H9 (cell line): ENCODE measurements around the gene CC2D1A. TPM values are rescaled to one million over a fixed set of nuclear protein-coding genes. Genes with fewer than 3 reads are reported as not detected.

Source experiments
- DNase-seq: peaks from one replicate; pipeline ENCODE4 v3.0.0-alpha.2; 2017
- H2AFZ ChIP-seq: one replicate; pipeline ENCODE4 v1.6.1; 2013; ENCODE audit warnings: mild to moderate bottlenecking, low read length, control low read depth, moderate library complexity
- H2AK5ac ChIP-seq: 2 replicates; pipeline ENCODE4 v1.6.1; 2013; ENCODE audit warnings: low read length, control low read depth, mixed read lengths; ENCODE audit not compliant: insufficient read length
- H2BK120ac ChIP-seq: one replicate; pipeline ENCODE4 v1.6.1; 2013; ENCODE audit warnings: low read depth, mild to moderate bottlenecking, low read length, control low read depth, inconsistent platforms; ENCODE audit not compliant: poor library complexity, severe bottlenecking
- H2BK12ac ChIP-seq: 2 replicates; pipeline ENCODE4 v1.6.1; 2013; ENCODE audit warnings: low read length, control low read depth, mixed read lengths, low read depth; ENCODE audit not compliant: insufficient read length
- H2BK15ac ChIP-seq: 2 replicates; pipeline ENCODE4 v1.6.1; 2013; ENCODE audit warnings: low read depth, low read length, control low read depth
- H2BK20ac ChIP-seq: one replicate; pipeline ENCODE4 v1.6.1; 2013; ENCODE audit warnings: low read depth, mild to moderate bottlenecking, low read length, control low read depth, inconsistent platforms; ENCODE audit not compliant: poor library complexity, severe bottlenecking
- H2BK5ac ChIP-seq: 2 replicates; pipeline ENCODE4 v1.6.1; 2013; ENCODE audit warnings: low read length, control low read depth, mixed read lengths; ENCODE audit not compliant: insufficient read length
- H3K14ac ChIP-seq: 2 replicates; pipeline ENCODE4 v1.6.1; 2013; ENCODE audit warnings: low read length, control low read depth; ENCODE audit not compliant: insufficient read depth
- H3K18ac ChIP-seq: 2 replicates; pipeline ENCODE4 v1.6.1; 2013; ENCODE audit warnings: low read depth, mild to moderate bottlenecking, mixed read lengths, low read length, control low read depth; ENCODE audit not compliant: insufficient read length
- H3K23ac ChIP-seq: 2 replicates; pipeline ENCODE4 v1.6.1; 2013; ENCODE audit warnings: low read length, control low read depth, mixed read lengths, low read depth; ENCODE audit not compliant: insufficient read length
- H3K23me2 ChIP-seq: 2 replicates; pipeline ENCODE4 v1.6.1; 2013; ENCODE audit warnings: low read depth, mild to moderate bottlenecking, mixed read lengths, low read length, control low read depth; ENCODE audit not compliant: insufficient read length, poor library complexity, severe bottlenecking
- H3K27ac ChIP-seq: 2 replicates; pipeline ENCODE4 v1.5.1; 2013; ENCODE audit warnings: low read length, control low read depth, mixed read lengths, low read depth; ENCODE audit not compliant: insufficient read length
- H3K27me3 ChIP-seq: 2 replicates; pipeline ENCODE4 v1.6.1; 2013; ENCODE audit warnings: low read length, control low read depth, inconsistent platforms; ENCODE audit not compliant: insufficient read depth
- H3K4ac ChIP-seq: 2 replicates; pipeline ENCODE4 v1.6.1; 2013; ENCODE audit warnings: low read depth, mild to moderate bottlenecking, control low read depth, inconsistent platforms, low read length, moderate library complexity
- H3K4me1 ChIP-seq: 2 replicates; pipeline ENCODE4 v1.6.1; 2013; ENCODE audit warnings: low read length, control low read depth, inconsistent platforms; ENCODE audit not compliant: insufficient read depth
- H3K4me2 ChIP-seq: 2 replicates; pipeline ENCODE4 v1.6.1; 2013; ENCODE audit warnings: low read length, control low read depth, mixed read lengths; ENCODE audit not compliant: insufficient read length, insufficient read depth
- H3K56ac ChIP-seq: 2 replicates; pipeline ENCODE4 v1.6.1; 2013; ENCODE audit warnings: low read depth, mild to moderate bottlenecking, mixed read lengths, low read length, control low read depth; ENCODE audit not compliant: insufficient read length
- H3K79me1 ChIP-seq: 2 replicates; pipeline ENCODE4 v1.6.1; 2013; ENCODE audit warnings: low read depth, mild to moderate bottlenecking, moderate library complexity, low read length, control low read depth, inconsistent platforms; ENCODE audit not compliant: insufficient read depth, poor library complexity, severe bottlenecking
- H3K79me2 ChIP-seq: 2 replicates; pipeline ENCODE4 v1.6.1; 2013; ENCODE audit warnings: low read length, control low read depth, inconsistent platforms; ENCODE audit not compliant: insufficient read depth
- H3K9ac ChIP-seq: 2 replicates; pipeline ENCODE4 v1.6.1; 2013; ENCODE audit warnings: low read length, control low read depth, mixed read lengths; ENCODE audit not compliant: insufficient read length; ENCODE audit errors: extremely low read depth
- H3K9me3 ChIP-seq: one replicate; pipeline ENCODE4 v1.6.1; 2013; ENCODE audit warnings: low read depth, low read length, inconsistent platforms; ENCODE audit not compliant: control insufficient read depth
- H3T11ph ChIP-seq: one replicate; pipeline ENCODE4 v1.6.1; 2013; ENCODE audit warnings: mild to moderate bottlenecking, low read length, control low read depth, inconsistent platforms
- H4K20me1 ChIP-seq: one replicate; pipeline ENCODE4 v1.6.1; 2013; ENCODE audit not compliant: control insufficient read depth, insufficient read length, insufficient read depth
- H4K5ac ChIP-seq: 2 replicates; pipeline ENCODE4 v1.6.1; 2013; ENCODE audit warnings: low read depth, mild to moderate bottlenecking, mixed read lengths, low read length, control low read depth; ENCODE audit not compliant: insufficient read length
- H4K8ac ChIP-seq: replicated peaks from 2 replicates; pipeline ENCODE4 v1.6.1; 2013; ENCODE audit warnings: low read length, control low read depth, mixed read lengths, low read depth; ENCODE audit not compliant: insufficient read length
- H4K91ac ChIP-seq: 2 replicates; pipeline ENCODE4 v1.6.1; 2013; ENCODE audit warnings: low read depth, mild to moderate bottlenecking, moderate library complexity, mixed read lengths, low read length, control low read depth; ENCODE audit not compliant: insufficient read length
- H3K27ac Mint-ChIP-seq, 3 experiments: 2 replicates in 2 of 3; 3 replicates in 1 of 3; pipeline ENCODE4 v1.8.0; 2020 to 2021; ENCODE audit warnings: mixed read lengths in 3 of 3, mild to moderate bottlenecking in 1 of 3, moderate library complexity in 1 of 3
- H3K27me3 Mint-ChIP-seq: 2 replicates; pipeline ENCODE4 v1.8.0; 2021; ENCODE audit warnings: low read depth, mild to moderate bottlenecking, moderate library complexity, mixed read lengths
- H3K36me3 Mint-ChIP-seq, 3 experiments: 2 replicates in 2 of 3; 3 replicates in 1 of 3; pipeline ENCODE4 v1.8.0; 2020 to 2021; ENCODE audit warnings: low read depth in 3 of 3, mixed read lengths in 3 of 3; ENCODE audit not compliant: insufficient read depth in 1 of 3
- H3K4me1 Mint-ChIP-seq, 2 experiments: 2 replicates each; pipeline ENCODE4 v1.8.0; 2020; ENCODE audit warnings: mixed read lengths in 2 of 2
- H3K4me3 Mint-ChIP-seq, 2 experiments: 2 replicates in 1 of 2; 3 replicates in 1 of 2; pipeline ENCODE4 v1.8.0; 2020 to 2021; ENCODE audit warnings: mild to moderate bottlenecking in 2 of 2, mixed read lengths in 2 of 2, moderate library complexity in 1 of 2
- H3K9me3 Mint-ChIP-seq, 2 experiments: 2 replicates in 1 of 2; 3 replicates in 1 of 2; pipeline ENCODE4 v1.8.0; 2020; ENCODE audit warnings: mild to moderate bottlenecking in 2 of 2, mixed read lengths in 2 of 2, moderate library complexity in 1 of 2
- WGBS: extraction: QIAGEN DNeasy Blood & Tissue Kit; methylation state at CpG from one replicate; pipeline ENCODE4 v1.1.7; 2013; ENCODE audit warnings: missing lambda C conversion rate, low lambda C conversion rate, mixed read lengths; ENCODE audit not compliant: insufficient read length; ENCODE audit errors: extremely low coverage; 5-methylcytosine and 5-hydroxymethylcytosine counted together
- total RNA-seq: library from RNA; stranded (reverse); gene quantifications from 2 replicates; pipeline ENCODE4 v1.2.1, GENCODE V29; 2021
- TF ChIP-seq, protein P1 (sequence below): fragments of 200-600 bp; sonication (generic); conservative IDR thresholded peaks from 3 replicates; pipeline ENCODE4 v1.8.0; 2021; ENCODE audit warnings: antibody characterized with exemption, mild to moderate bottlenecking

CC2D1A gene
- total RNA-seq, 1 experiment from 2014 or later: 48.5 TPM

DNA sequence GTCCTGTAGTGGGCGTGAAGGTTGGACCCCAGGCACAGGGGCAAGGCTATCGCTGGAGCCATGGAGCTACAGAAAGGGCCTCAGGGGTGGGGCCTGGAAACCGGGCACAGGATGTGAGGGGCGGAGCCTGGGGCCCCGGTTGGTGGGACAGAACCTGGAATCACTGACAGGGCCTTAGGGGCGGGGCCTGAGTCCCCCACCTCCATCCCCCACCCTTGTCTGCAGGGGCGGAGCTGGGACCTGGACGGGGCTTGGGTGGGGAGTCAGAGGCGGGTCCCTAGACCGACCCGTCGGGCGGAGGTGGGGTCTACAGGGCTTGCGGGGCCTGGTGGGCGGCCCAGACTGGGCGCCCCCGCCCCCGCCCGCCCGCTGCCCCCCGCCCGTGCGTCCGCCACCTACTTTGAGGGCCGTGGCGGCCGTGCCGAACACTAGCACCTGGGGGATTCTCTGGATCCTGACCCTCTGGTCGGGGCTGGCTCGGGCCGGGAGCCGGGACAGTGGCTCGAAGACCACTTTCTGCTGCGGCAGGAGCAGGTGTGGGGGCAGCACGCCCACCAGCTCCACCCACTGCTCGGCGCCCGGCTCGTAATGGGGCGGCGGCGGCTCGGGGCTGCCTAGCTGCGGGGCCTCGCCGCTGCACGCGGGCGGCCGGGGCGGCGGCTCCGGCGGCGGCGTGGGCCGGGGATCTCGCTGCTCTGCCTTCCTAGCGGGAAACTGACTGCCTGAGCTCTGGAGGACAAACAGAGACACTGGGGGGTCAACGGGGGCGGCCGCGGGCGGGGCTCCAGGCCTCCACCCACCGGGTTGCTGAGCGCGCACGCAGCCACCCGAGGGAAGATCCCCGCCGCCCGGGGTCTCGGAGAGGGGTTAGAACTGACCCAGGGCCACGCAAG lies 72.6 kb downstream of the CC2D1A start:
- no peak overlapping the region for H3K27ac ChIP-seq
- H3K4me2 ChIP-seq: peak overlapping the region; percentile 20
- no peak overlapping the region for H2AFZ ChIP-seq
- H2BK5ac ChIP-seq: no peak overlapping the region
- no peak overlapping the region for H2BK120ac ChIP-seq
- no CpG with 5 or more reads among the region's 74 CpGs for WGBS
- Mint-ChIP-seq H3K36me3 (peaks cover 0 to 21% (median 6%) of the 10 kb centered on the region in 3 experiments; a peak in 5 of 7 replicates), H3K27ac (peak overlapping the region in 2 of 3 experiments; percentile 32 to 91; a peak in 3 of 7 replicates), H3K27me3 (no peaks in the 10 kb centered on the region), H3K4me3 (peak overlapping the region; percentile 54 to 72), H3K4me1 (peaks cover 15 to 23% of the 10 kb centered on the region in 2 experiments), H3K9me3 (no peaks in the 10 kb centered on the region)
- peak overlapping the region; percentile 80 for H3K18ac ChIP-seq
- H4K91ac ChIP-seq: no peak overlapping the region
- H3T11ph ChIP-seq: no peak overlapping the region
- H3K4ac ChIP-seq: no peak overlapping the region
- no peak overlapping the region for H3K9ac ChIP-seq
- H2AK5ac ChIP-seq: no peak overlapping the region
- no peaks in the 10 kb centered on the region for H3K79me1 ChIP-seq
- no peak overlapping the region for H2BK12ac ChIP-seq
- H4K20me1 ChIP-seq: no peaks in the 10 kb centered on the region
- H3K56ac ChIP-seq: no peak overlapping the region
- no peaks in the 10 kb centered on the region for H3K27me3 ChIP-seq
- H3K23ac ChIP-seq: no peak overlapping the region
- no peaks in the 10 kb centered on the region for H3K9me3 ChIP-seq
- no peaks in the 10 kb centered on the region for H3K23me2 ChIP-seq
- no peaks in the 10 kb centered on the region for H3K4me1 ChIP-seq
- H3K14ac ChIP-seq: peak overlapping the region; percentile 88
- peak; percentile 99 for DNase-seq
- H2BK20ac ChIP-seq: no peak overlapping the region
- TF ChIP-seq, protein P1, sequence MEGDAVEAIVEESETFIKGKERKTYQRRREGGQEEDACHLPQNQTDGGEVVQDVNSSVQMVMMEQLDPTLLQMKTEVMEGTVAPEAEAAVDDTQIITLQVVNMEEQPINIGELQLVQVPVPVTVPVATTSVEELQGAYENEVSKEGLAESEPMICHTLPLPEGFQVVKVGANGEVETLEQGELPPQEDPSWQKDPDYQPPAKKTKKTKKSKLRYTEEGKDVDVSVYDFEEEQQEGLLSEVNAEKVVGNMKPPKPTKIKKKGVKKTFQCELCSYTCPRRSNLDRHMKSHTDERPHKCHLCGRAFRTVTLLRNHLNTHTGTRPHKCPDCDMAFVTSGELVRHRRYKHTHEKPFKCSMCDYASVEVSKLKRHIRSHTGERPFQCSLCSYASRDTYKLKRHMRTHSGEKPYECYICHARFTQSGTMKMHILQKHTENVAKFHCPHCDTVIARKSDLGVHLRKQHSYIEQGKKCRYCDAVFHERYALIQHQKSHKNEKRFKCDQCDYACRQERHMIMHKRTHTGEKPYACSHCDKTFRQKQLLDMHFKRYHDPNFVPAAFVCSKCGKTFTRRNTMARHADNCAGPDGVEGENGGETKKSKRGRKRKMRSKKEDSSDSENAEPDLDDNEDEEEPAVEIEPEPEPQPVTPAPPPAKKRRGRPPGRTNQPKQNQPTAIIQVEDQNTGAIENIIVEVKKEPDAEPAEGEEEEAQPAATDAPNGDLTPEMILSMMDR: no peak
- no peak overlapping the region for H2BK15ac ChIP-seq
- no peaks in the 10 kb centered on the region for H3K79me2 ChIP-seq
- H4K8ac ChIP-seq: no peak overlapping the region
- no peak overlapping the region for H4K5ac ChIP-seq
